Mammary epithelial cell (primary cell): ENCODE results near the gene IL37.

Source experiments
- CTCF ChIP-seq, 2 donors: IDR thresholded peaks in 1 of 2; conservative IDR thresholded peaks in 1 of 2; 2 replicates each; pipeline ENCODE4 v1.5.1; 2011 to 2012; ENCODE audit warnings: inconsistent platforms in 2 of 2, low read length in 2 of 2, mild to moderate bottlenecking in 2 of 2, control low read depth in 1 of 2, low read depth in 1 of 2; ENCODE audit not compliant: insufficient read depth in 1 of 2; ENCODE audit errors: extremely low read depth in 1 of 2
- EZH2 ChIP-seq: IDR thresholded peaks from 2 replicates; pipeline ENCODE4 v1.6.1; 2012; ENCODE audit warnings: low read length, inconsistent platforms, borderline replicate concordance

- TF ChIP-seq CTCF (conservative IDR thresholded peaks at IDR 0.05 in 1 of 2, IDR thresholded peaks at IDR 0.05 in 1 of 2; ENCODE audit: extremely low read depth in 1 of 2, insufficient read depth in 1 of 2, low read depth in 1 of 2, low read length in 2 of 2): no peak
- TF ChIP-seq EZH2: no peak
Observed at GRCh38 chr2:112944971-112945370, 34.0 kb downstream of the IL37 start.
